K562 (cell line): ENCODE measurements around the gene MRPL9. TPM values are rescaled to one million over a fixed set of nuclear protein-coding genes. Genes with fewer than 3 reads are reported as not detected.
A peak's percentile ranks its signal among the peaks of the same experiment; 100 is the strongest.

ENCODE experiments used
- ATF2 ChIP-seq: sonication (generic); formaldehyde crosslinking; IDR thresholded peaks from 2 replicates; pipeline ENCODE4 v1.8.1; 2022; ENCODE audit warnings: missing genetic modification reagents
- ATF6 ChIP-seq: sonication (generic); formaldehyde crosslinking; IDR thresholded peaks from 2 replicates; pipeline ENCODE4 v1.4.0; 2020; ENCODE audit warnings: mild to moderate bottlenecking, missing genetic modification reagents
- BMI1 ChIP-seq: fragments of 150-350 bp; IDR thresholded peaks from 2 replicates; pipeline ENCODE4 v1.6.1; 2014; ENCODE audit warnings: low read length
- CAMTA2 ChIP-seq: fragments of 250-450 bp; sonication (Bioruptor Pico); conservative IDR thresholded peaks from 2 replicates; pipeline ENCODE4 v1.5.1; 2022
- CBFA2T2 ChIP-seq: fragments of 450-650 bp; conservative IDR thresholded peaks from 2 replicates; pipeline ENCODE4 v1.6.1; 2017; ENCODE audit warnings: mild to moderate bottlenecking
- CREB1 ChIP-seq, 2 experiments: sonication (generic) in 1 of 2; formaldehyde crosslinking in 1 of 2; IDR thresholded peaks; 2 replicates each; pipeline versions ENCODE4 v1.6.1 to v1.8.0; 2012 to 2022; ENCODE audit warnings: inconsistent platforms in 1 of 2, mild to moderate bottlenecking in 1 of 2, missing genetic modification reagents in 1 of 2, moderate library complexity in 1 of 2
- CREBBP ChIP-seq: IDR thresholded peaks from one replicate; pipeline ENCODE4 v1.6.1; 2012; ENCODE audit warnings: low read depth, mild to moderate bottlenecking, control low read depth, inconsistent platforms, low read length
- DLX4 ChIP-seq: fragments of 250-450 bp; sonication (Bioruptor Pico); IDR thresholded peaks from 2 replicates; pipeline ENCODE4 v1.6.1; 2021; ENCODE audit warnings: mild to moderate bottlenecking
- EP400 ChIP-seq: fragments of 450-650 bp; IDR thresholded peaks from 2 replicates; pipeline ENCODE4 v1.6.1; 2017; ENCODE audit warnings: antibody characterized with exemption, mild to moderate bottlenecking, moderate library complexity
- FOS ChIP-seq: IDR thresholded peaks from 3 replicates; pipeline ENCODE4 v1.6.1; 2011; ENCODE audit not compliant: insufficient read length; ENCODE audit errors: extremely low read depth
- FOSL1 ChIP-seq: fragments of 200-800 bp; sonication (Bioruptor generic); conservative IDR thresholded peaks from 2 replicates; pipeline ENCODE4 v1.6.1; 2016; ENCODE audit warnings: missing genetic modification characterization, missing compliant biosample characterization
- HDAC2 ChIP-seq: fragments of 450-650 bp; IDR thresholded peaks from 2 replicates; pipeline ENCODE4 v1.6.1; 2016; ENCODE audit warnings: mild to moderate bottlenecking
- HNRNPK ChIP-seq: fragments of 200-400 bp; formaldehyde crosslinking; IDR thresholded peaks from one replicate; pipeline ENCODE4 v1.6.1; 2018; ENCODE audit warnings: mild to moderate bottlenecking, low read depth, low read length; ENCODE audit not compliant: poor library complexity, severe bottlenecking
- KDM1A ChIP-seq, 2 experiments: fragments of 450-650 bp; IDR thresholded peaks; 2 replicates each; pipeline ENCODE4 v1.6.1; 2016; ENCODE audit warnings: mild to moderate bottlenecking in 2 of 2
- KHSRP ChIP-seq: fragments of 450-650 bp; IDR thresholded peaks from 2 replicates; pipeline ENCODE4 v1.6.1; 2017
- MCM3 ChIP-seq: fragments of 450-650 bp; IDR thresholded peaks from 2 replicates; pipeline ENCODE4 v1.6.1; 2016
- MYNN ChIP-seq, 2 experiments: sonication (generic); formaldehyde crosslinking in 1 of 2; IDR thresholded peaks; 2 replicates each; pipeline versions ENCODE4 v1.5.0 to v1.6.1; 2016 to 2020; ENCODE audit warnings: antibody characterized with exemption in 1 of 2, missing genetic modification reagents in 1 of 2
- PKNOX1 ChIP-seq: fragments of 450-650 bp; IDR thresholded peaks from 2 replicates; pipeline ENCODE4 v1.6.1; 2016
- PURB ChIP-seq: sonication (generic); formaldehyde crosslinking; IDR thresholded peaks from 2 replicates; pipeline ENCODE4 v1.9.0; 2021; ENCODE audit warnings: low read depth, mild to moderate bottlenecking, missing genetic modification reagents
- RCOR1 ChIP-seq, 2 experiments: IDR thresholded peaks; 2 replicates each; pipeline ENCODE4 v1.6.1; 2012; ENCODE audit warnings: low read depth in 2 of 2, low read length in 2 of 2, borderline replicate concordance in 1 of 2, improper control_type of control experiment in 1 of 2
- SMAD2 ChIP-seq: fragments of 150-350 bp; IDR thresholded peaks from 2 replicates; pipeline ENCODE4 v1.6.1; 2014; ENCODE audit warnings: low read depth, mild to moderate bottlenecking, low read length
- TFAP4 ChIP-seq: sonication (generic); formaldehyde crosslinking; IDR thresholded peaks from 2 replicates; pipeline ENCODE4 v1.8.0; 2022; ENCODE audit warnings: missing genetic modification reagents, mild to moderate bottlenecking, moderate library complexity, borderline replicate concordance
- ZNF121 ChIP-seq: sonication (generic); formaldehyde crosslinking; conservative IDR thresholded peaks from 2 replicates; pipeline ENCODE4 v1.8.0; 2022; ENCODE audit warnings: missing genetic modification reagents
- ZNF589 ChIP-seq: fragments of 200-800 bp; sonication (Bioruptor generic); IDR thresholded peaks from 2 replicates; pipeline ENCODE4 v1.6.1; 2016; ENCODE audit warnings: low read depth, missing genetic modification characterization, missing compliant biosample characterization
- polyA plus RNA-seq, 8 experiments: library from polyadenylated mRNA; depleted of rRNA in 4 of 8; stranded (reverse) in 5 of 8; unstranded in 3 of 8; fragments of >200 nt; fragmentation: Nextera tagmentation in 2 of 8; fragmentation: Illumina TruSeq in 1 of 8; extraction: Ambion mirVana in 2 of 8; extraction: Trizol in 1 of 8; gene quantifications; 2 replicates each; pipeline versions ENCODE4 v1.2.1 to v1.2.3, GENCODE V29; 2011 to 2014; ENCODE audit warnings: inconsistent platforms in 1 of 8, missing spikeins in 1 of 8
- total RNA-seq, 7 experiments: library from RNA; depleted of rRNA in 6 of 7; stranded (reverse); fragments of >200 nt in 6 of 7; fragmentation: Illumina TruSeq in 2 of 7; extraction: Trizol in 2 of 7; gene quantifications; 2 replicates each; pipeline versions ENCODE4 v1.2.1 to v1.2.3, GENCODE V29; 2011 to 2021; ENCODE audit warnings: low replicate concordance in 1 of 7

The MRPL9 gene
- total and polyA plus RNA-seq, 9 of the 15 experiments (the other 6 are each of a cell fraction or from before 2014, with no cell fraction given) = 38.0 to 162 (median 111) TPM

GRCh38 chr1:151710187-151710840 lies 53.0 kb downstream of the MRPL9 start (continued):
- TF ChIP-seq ZNF589 (no peak), KHSRP (0 out of 2 replicates have a peak, but pooled peaks have one; percentile 45), TFAP4 (CRISPR knock-in tag) (no peak), CBFA2T2 (no peak), SMAD2 (no peak), KDM1A (IDR thresholded peaks at IDR 0.05) (peak; percentile 93 to 97), CAMTA2 (CRISPR knock-in tag) (no peak), MCM3 (no peak), HNRNPK (no peak), FOSL1 (no peak), EP400 (no peak), DLX4 (CRISPR knock-in tag) (no peak), PURB (CRISPR knock-in tag) (no peak), FOS (no peak), RCOR1 (IDR thresholded peaks at IDR 0.05; ENCODE audit: borderline replicate concordance in 1 of 2, low read depth in 2 of 2, low read length in 2 of 2) (peak; percentile 40 to 99; a peak in 3 of 4 replicates), CREBBP (peak; percentile 86), ZNF121 (CRISPR knock-in tag) (no peak), ATF2 (CRISPR knock-in tag) (no peak; the same call in 1 of the 2 replicates), ATF6 (CRISPR knock-in tag) (no peak), BMI1 (peak; percentile 97), MYNN (IDR thresholded peaks at IDR 0.05) (peak; percentile 49; the same call in 1 of the 2 replicates), MYNN (CRISPR knock-in tag; IDR thresholded peaks at IDR 0.05) (no peak), PKNOX1 (peak; percentile 64), CREB1 (IDR thresholded peaks at IDR 0.05) (no peak), CREB1 (CRISPR knock-in tag; IDR thresholded peaks at IDR 0.05) (peak; percentile 84), HDAC2 (peak; percentile 82; the same call in 1 of the 2 replicates)
